Activated B cell treated with CpG ODN at 0.5 μM for 24 hours (primary cell): ENCODE results near the gene TM6SF1. TPM values are rescaled to one million over a fixed set of nuclear protein-coding genes. Genes with fewer than 3 reads are reported as not detected.
"Not testable (repeated sequence)": the region's sequence is repeated elsewhere in the genome, so short reads cannot be mapped to it uniquely, and the experiment has no call there.

Experiments used
- ATAC-seq: fragments of 200-7000 bp; cut with Tn5 transposase; one replicate; pipeline ENCODE4 v1.10.0; 2021; ENCODE audit warnings: low read depth, mild to moderate bottlenecking, moderate library complexity
- CTCF ChIA-PET: fragments of 350-600 bp; sonication (Branson Sonifier 250); formaldehyde crosslinking; loops from one replicate; lab custom pipeline; 2021; ENCODE audit warnings: antibody characterized with exemption; lab: Charles Lee
- POLR2A ChIA-PET: fragments of 350-600 bp; sonication (Branson Sonifier 250); formaldehyde crosslinking; loops from one replicate; lab custom pipeline; 2021; ENCODE audit warnings: antibody characterized with exemption; lab: Charles Lee
- DNase-seq: peaks from one replicate; pipeline ENCODE4 v3.0.0; 2022
- H3K27ac Mint-ChIP-seq: one replicate; pipeline ENCODE4 v1.8.0; 2020; ENCODE audit warnings: mixed read lengths
- H3K27me3 Mint-ChIP-seq: one replicate; pipeline ENCODE4 v1.8.0; 2021; ENCODE audit warnings: mixed read lengths
- H3K36me3 Mint-ChIP-seq: one replicate; pipeline ENCODE4 v1.8.0; 2021; ENCODE audit warnings: low read depth, mixed read lengths
- H3K4me1 Mint-ChIP-seq: one replicate; pipeline ENCODE4 v1.8.0; 2021; ENCODE audit warnings: mixed read lengths
- H3K4me3 Mint-ChIP-seq: one replicate; pipeline ENCODE4 v1.8.0; 2020; ENCODE audit warnings: mild to moderate bottlenecking, mixed read lengths
- H3K9me3 Mint-ChIP-seq: one replicate; pipeline ENCODE4 v1.8.0; 2020; ENCODE audit warnings: mixed read lengths
- intact Hi-C: fragments of 100-400 bp; cut with micrococcal nuclease; formaldehyde crosslinking; loops from one replicate; pipeline ENCODE4 v1.15.1; 2024
- total RNA-seq: library from RNA; stranded (reverse); gene quantifications from 2 replicates; pipeline ENCODE4 v1.2.3, GENCODE V29; 2022
- TF ChIP-seq, protein P1 (sequence below): fragments of 200-600 bp; IDR thresholded peaks from one replicate; pipeline ENCODE4 v1.8.0; 2022; ENCODE audit warnings: antibody characterized with exemption, mild to moderate bottlenecking

TM6SF1 gene
- total RNA-seq, 1 donor from 2014 or later: 4.1 TPM

DNA sequence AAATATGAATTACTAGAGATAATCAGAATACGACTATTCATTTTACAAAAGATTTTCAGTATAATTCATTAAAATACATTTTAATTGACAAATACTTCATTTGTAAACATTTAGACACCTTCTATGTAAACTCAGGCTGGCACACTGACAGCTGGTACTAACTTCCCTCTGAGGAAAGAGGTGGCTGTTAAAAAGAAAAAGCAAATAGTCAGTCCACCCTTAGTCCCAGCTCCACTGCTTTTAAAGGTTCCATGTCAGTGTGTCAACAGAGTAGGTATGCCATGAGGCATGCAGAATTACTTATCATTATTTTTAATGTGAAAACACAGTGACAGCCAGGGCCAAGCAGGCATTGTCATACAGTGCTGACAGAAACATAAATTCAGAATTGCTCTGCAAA lies 16.1 kb downstream of the TM6SF1 start:
- Mint-ChIP-seq H3K36me3 (no peaks in the 10 kb centered on the region), H3K27me3 (no peaks in the 10 kb centered on the region), H3K4me1 (no peaks in the 10 kb centered on the region), H3K9me3 (no peaks in the 10 kb centered on the region), H3K27ac (no peak overlapping the region), H3K4me3 (no peak overlapping the region)
- TF ChIP-seq, protein P1, sequence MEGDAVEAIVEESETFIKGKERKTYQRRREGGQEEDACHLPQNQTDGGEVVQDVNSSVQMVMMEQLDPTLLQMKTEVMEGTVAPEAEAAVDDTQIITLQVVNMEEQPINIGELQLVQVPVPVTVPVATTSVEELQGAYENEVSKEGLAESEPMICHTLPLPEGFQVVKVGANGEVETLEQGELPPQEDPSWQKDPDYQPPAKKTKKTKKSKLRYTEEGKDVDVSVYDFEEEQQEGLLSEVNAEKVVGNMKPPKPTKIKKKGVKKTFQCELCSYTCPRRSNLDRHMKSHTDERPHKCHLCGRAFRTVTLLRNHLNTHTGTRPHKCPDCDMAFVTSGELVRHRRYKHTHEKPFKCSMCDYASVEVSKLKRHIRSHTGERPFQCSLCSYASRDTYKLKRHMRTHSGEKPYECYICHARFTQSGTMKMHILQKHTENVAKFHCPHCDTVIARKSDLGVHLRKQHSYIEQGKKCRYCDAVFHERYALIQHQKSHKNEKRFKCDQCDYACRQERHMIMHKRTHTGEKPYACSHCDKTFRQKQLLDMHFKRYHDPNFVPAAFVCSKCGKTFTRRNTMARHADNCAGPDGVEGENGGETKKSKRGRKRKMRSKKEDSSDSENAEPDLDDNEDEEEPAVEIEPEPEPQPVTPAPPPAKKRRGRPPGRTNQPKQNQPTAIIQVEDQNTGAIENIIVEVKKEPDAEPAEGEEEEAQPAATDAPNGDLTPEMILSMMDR: no peak
- intact Hi-C loops: no loop called here
- ATAC-seq (no peak), DNase-seq (no peak)
- POLR2A ChIA-PET: no interaction called here
- CTCF ChIA-PET: no interaction called here

DNA sequence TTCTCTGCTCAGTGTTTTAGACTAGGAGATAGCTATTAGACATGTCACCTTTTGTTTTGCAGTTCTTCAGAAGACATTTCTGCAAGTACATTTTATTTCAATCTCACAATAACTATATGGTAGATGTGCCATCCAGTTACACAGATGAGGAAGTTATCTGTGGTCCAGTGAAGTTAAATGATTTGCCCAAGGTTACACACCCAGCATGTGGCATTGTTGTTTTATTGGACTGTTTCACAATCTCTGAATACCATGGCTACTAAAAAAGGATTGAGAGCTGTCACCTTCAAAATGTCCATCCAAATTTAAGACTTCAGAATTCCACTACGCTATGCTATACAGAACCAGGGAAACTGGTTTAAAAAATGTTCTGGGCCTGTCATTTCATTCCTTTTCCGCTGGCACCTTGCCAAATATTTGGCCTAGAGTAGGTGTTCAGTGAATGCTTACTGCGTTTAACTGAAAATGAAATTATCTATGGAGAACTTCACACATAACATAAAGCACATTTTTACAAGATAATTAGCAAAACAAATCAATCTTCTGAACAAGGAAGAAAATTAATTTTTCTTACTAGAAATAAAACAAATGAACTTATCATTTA lies 20.2 kb downstream of the TM6SF1 start:
- CTCF ChIA-PET: no interaction called here
- H3K27me3 Mint-ChIP-seq: no peaks in the 10 kb centered on the region
- TF ChIP-seq, protein P1: no peak
- DNase-seq (no peak), ATAC-seq (no peak)
- H3K4me1 Mint-ChIP-seq: no peaks in the 10 kb centered on the region
- no peaks in the 10 kb centered on the region for H3K9me3 Mint-ChIP-seq
- POLR2A ChIA-PET: no interaction called here
- H3K36me3 Mint-ChIP-seq: no peaks in the 10 kb centered on the region
- no peak overlapping the region for H3K27ac Mint-ChIP-seq
- intact Hi-C loops: no loop called here
- H3K4me3 Mint-ChIP-seq: no peak overlapping the region

DNA sequence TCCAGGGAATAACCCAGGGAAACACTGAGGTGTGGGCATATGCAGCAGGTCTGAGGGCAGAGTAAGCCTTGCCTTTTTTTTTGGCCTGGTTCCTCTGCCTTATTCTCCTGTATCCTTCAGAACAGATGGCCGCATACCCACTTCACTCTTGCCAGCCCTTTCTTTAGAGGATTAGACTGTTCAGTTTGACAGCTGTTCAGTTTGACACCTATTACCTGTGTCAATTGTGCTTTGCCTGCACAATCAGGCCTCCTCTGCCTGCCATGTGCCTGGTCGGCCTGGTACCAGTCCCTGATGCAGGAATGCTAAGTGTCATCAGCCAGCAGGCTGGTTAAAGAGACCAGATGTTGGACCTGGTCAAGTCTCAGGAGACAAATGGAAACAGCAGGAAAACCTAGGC lies 22.3 kb downstream of the TM6SF1 start:
- ChIA-PET POLR2A (no interaction called here), CTCF (no interaction called here)
- Mint-ChIP-seq H3K9me3 (no peaks in the 10 kb centered on the region), H3K27me3 (no peaks in the 10 kb centered on the region), H3K4me1 (no peaks in the 10 kb centered on the region), H3K36me3 (no peaks in the 10 kb centered on the region), H3K27ac (no peak overlapping the region), H3K4me3 (no peak overlapping the region)
- no peak for DNase-seq
- ATAC-seq: no peak
- TF ChIP-seq, protein P1: no peak
- intact Hi-C loops: no loop called here

DNA sequence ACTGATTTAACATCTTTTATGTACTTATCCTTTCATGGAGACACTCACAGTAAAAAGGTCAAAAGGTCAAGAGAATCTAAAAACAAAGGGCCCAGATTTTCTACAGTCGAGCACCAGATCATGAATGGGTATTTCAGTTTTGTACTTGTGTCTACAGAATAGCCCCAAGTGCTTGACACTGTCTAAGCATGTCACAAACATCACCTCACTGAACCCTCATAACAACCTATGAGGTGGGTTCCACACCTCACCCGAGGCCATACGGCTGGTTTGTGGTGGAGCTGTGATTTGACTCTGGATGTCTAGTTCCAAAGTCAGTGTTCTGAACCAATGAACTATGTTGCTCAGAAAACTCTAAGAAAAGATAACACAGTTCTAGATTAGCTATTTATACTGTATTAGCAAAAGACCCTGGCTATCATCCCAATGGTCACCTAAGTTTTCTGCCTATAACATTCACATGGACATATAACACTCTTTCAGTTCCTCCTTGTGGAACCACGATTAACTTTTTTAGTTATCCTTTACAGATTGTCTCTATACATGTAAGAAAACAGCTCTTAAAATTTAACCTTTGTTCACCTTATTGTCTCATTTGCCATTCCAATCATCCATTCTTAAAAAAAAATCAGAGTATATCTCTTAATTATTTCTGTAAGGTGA lies 25.5 kb downstream of the TM6SF1 start:
- TF ChIP-seq, protein P1: no peak
- no peak overlapping the region for H3K4me3 Mint-ChIP-seq
- H3K4me1 Mint-ChIP-seq: no peaks in the 10 kb centered on the region
- ATAC-seq (no peak), DNase-seq (no peak)
- ChIA-PET CTCF (no interaction called here), POLR2A (no interaction called here)
- no peaks in the 10 kb centered on the region for H3K9me3 Mint-ChIP-seq
- H3K27ac Mint-ChIP-seq: no peak overlapping the region
- no peaks in the 10 kb centered on the region for H3K27me3 Mint-ChIP-seq
- H3K36me3 Mint-ChIP-seq: no peaks in the 10 kb centered on the region
- intact Hi-C loops: no loop called here

DNA sequence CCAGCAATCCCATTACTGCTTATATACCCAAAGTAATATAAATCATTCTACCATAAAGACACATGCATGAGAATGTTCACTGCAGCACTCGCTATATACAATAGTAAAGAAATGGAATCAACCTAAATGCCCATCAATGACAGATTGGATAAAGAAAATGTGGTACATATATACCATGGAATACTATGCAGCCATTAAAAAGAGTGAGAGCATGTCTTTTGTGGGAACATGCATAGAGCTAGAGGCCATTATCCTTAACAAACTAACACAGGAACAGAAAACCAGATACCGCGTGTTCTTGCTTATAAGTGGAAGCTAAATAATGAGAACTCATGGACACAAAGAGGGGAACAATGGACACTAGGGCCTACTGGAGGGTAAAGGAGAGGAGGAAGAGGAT lies 34.7 kb downstream of the TM6SF1 start:
- DNase-seq, H3K4me1 Mint-ChIP-seq, H3K27ac Mint-ChIP-seq, intact Hi-C loops, H3K4me3 Mint-ChIP-seq, H3K9me3 Mint-ChIP-seq, H3K36me3 Mint-ChIP-seq, ATAC-seq, POLR2A ChIA-PET, CTCF ChIA-PET, H3K27me3 Mint-ChIP-seq: not testable (repeated sequence)
